Endothelial cell of hepatic sinusoid (primary cell): ENCODE measurements around the gene PIGU.

Experiments
- in situ Hi-C: cut with HindIII; loops from 2 replicates; pipeline ENCODE4 v1.10.0; 2017; ENCODE audit warnings: low sequenced_read_pairs

Gene PIGU

DNA sequence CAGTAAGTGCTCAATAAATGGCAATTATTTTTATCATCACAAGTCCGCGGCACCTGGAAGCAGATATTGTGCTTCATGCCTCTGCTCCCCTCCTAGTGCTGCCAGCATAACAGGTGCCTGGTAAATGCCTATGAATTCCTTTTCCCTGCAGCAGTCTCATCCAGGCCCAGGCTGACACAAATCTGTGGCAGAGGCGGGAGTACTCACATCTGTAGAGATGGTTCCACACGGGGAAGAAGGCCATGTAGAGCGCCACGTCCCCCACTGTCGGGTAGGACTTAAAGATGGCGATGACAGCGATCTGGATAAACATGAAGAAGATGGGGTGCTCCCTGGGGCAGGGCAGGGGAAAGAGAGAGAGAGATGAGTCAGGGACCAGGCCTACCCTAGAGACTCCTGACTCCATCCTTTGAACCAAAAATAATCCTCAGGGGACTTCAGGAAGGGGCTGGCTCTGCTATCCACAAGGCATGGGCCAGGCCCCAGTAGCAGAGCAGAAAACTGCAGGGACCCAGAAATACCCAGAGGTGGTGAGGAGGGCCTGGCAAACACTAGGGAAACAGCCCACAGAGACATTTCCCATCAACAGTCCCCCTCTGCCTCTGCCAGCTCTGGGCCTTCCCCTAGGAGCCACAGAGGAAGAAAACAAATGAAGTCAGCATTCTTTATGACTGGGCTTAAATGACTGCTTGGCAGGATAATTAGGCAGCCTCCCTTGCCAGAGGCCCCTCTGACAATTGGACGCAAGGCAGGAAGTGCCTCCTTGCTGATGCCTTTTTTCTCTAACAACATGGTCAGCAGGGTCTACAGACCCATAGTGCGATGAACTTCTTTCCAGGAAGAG is 95.3 kb downstream of the PIGU start:
- in situ Hi-C loops: no loop called here

DNA sequence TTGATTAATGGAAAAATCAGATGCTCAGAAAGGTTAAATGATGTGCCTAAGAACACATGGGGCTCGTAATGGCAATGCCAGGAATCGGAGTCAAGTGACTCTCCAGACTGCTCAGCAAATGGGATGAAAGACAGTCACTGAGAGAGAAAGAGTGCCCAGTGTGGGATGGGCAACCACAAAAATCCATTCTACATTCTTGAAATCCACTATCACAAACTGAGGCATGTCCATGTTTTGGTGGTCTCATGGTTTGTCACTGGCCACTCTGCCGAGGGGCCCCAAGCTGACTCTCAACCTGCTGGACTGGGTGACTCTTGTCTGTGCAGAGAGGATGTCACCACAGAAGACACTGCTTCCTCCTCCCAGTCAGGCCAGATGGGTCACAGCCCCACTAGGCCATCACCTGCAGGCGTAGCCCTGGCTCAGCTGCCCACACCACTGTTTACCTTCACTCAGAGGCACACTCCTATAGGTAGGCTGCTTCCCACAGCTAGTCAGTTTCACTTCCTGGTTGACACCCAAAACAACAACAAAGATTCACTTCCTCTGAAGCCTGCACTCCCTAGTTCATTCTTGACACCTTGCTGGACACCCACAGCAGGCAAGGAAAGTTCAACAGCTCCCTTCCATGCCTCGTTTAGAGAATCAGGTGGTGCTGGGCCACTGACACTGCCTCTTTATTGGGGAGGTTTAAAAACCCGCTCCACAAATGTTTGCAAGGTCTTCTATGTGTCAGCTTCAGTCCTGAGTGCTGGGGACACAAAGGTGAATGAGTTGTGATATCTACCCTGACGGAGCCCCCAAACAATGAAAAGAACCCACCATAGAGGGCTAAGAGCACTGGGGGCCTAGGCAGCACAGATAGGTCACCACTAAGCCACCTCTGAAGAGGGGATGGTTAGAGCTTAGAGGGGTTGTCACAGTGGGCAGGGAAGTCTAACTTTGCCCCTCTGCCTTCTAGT is 96.6 kb downstream of the PIGU start:
- in situ Hi-C loops: no loop called here

DNA sequence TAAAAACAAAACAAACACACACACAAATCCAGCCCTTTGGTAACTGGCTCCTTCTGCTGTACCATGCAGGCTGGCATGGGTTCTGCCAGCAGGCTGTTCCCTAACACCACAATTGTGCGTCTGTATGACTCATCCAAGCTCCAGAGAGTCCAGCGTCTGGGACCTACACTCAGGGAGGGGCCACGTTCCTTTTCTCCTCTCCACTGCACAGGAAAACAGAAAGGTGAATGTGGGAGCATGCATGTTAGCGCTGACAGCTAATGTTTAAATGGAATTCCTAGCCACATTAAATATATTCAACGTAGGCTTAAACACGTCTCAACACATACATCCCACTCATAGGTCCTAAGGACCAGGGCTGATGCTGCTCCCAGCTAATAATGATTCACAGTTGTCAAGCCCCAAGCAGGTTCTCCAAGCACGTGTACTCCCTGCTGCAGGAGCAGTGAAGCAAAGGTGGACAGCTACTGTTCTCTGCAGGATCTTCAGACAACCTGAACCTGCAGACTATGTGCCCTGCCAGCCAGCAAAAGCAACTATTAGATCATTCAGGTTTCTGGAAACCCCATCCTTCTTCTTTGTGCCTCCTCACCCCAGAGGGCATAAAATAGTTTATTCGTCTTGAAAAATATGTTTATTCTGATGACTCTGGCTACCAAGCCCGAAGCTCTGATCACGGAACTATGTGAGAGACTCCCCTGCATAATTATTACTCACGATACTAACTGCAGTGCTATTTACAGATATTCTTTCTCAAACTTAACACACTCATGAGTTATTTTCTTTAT is 97.5 kb downstream of the PIGU start:
- in situ Hi-C loops: no loop called here

- in situ Hi-C loops: no loop called here
Observed at GRCh38 chr20:34578521-34578920, 98.4 kb downstream of the PIGU start.

- in situ Hi-C loops: no loop called here
Observed at GRCh38 chr20:34578025-34578424, 98.9 kb downstream of the PIGU start.

DNA sequence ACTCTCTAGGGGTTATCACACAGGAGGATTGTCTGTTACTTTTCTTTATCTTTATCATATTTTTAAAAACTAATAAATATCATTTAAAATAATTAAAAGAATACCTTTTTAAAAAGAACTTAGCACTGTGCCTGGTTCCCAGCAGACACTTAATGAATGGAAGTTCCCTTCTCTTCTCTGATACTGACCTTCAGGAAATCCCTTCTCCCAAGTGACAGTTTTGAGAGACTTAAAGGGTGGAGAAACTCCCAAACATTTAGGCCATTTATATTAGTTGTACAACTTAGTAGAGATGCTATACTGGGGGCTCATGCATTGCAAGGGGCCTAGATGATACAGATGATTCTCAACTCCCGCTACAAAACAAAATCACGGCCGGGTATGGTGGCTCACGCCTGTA is 99.8 kb downstream of the PIGU start:
- in situ Hi-C loops: no loop called here

DNA sequence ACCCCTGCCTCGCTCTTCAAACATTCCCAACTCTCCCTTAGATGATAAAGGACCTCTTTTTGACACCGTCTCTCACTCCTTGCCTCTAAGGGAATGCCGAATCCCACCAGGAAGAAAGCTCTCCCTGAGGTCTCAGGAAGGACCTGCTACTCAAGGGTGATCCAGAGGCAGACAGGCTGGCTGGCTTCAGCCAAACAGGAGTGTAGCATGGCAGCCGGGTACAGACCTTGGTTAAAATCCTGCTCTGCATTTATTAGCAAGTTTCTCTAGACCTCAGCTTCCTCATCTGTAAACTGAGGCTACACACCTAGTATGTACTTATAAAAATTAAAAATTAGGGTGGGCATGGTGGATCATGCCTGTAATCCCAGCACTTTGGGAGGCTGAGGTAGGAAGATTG is 101.1 kb downstream of the PIGU start:
- in situ Hi-C loops: no loop called here

DNA sequence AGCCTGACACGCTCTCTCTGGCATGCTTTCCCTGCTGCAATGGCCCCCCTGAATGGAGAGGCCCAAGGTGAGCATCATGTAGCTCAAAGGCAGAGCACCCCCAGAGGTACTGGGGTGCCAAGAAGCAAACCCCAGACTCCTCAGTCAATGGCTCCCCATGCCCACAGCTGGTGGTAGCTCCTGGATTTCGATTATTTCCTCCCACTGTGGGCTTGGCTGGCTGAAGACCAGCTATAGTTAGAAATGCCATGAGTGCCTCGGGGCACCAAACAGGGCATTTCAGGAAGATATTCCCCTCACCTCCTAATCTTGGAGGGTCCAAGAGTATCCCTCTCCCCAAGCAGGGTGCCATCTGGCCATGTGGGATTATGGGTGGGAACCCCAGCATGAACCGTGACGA is 101.6 kb downstream of the PIGU start:
- in situ Hi-C loops: no loop called here

DNA sequence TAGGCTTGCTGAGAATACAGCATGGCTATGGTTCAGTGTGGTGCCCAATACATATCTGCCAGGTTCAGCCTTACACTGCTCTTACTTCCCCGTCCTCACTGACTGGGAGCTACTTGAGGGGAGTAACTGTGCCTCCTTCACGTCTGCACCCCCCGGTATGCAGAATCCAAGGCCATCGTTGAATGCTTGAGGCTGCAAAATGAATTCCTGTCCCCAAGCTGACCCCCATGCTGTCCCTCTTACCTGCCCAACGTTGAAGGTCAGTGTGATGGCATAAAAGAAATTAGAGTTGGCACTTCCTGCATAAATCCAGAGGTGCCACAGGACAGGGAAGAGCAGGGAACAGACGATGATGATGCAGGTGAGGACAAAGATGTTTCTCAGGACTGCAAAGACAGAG is 102.0 kb downstream of the PIGU start:
- in situ Hi-C loops: no loop called here

DNA sequence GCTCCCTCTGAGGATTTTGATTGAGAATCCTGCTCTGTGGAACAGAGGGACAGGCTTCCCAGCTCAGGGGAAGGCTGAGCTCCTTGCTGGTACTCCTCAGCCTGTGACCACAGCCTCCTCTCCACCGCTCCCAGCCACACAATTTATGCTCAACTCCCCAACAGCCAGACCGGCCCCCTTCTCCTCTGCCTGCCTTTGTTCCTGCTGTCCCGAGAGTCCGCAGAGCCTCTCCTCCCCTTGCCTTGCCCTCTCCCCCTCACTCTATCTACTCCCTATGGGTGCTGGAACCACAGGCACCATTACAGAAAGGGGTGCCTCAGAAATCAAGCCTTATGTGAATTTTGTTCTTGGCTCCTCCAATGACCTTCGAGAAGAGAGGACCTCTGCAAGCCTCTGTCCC is 102.5 kb downstream of the PIGU start:
- in situ Hi-C loops: no loop called here

GRCh38 chr20:34573541-34574300 is 103.2 kb downstream of the PIGU start:
- in situ Hi-C loops: no loop called here

DNA sequence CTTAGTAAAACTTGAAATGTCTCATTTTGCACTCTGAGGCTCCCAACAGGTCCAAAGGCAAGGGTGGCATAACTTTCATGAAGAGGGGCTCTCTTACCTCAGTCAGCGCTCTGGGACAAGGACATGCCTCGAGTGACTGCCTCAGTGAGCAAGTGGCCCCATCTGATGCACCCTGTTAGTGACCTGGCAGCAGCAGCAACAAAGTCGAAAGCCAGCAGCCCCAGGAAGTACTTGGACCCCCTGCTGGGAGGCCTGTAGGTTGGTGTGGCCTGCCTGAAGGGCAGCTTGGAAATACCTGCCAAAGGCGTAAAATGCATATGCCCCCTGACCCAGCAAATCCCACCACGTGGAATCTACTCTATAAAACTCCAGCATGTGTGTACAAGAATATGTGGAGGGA is 105.1 kb downstream of the PIGU start:
- in situ Hi-C loops: no loop called here

GRCh38 chr20:34570859-34571306 is 106.0 kb downstream of the PIGU start:
- in situ Hi-C loops: no loop called here

- in situ Hi-C loops: loop anchor here (5.0 to 10.0 kb wide), 2 partner anchors 37 to 125 kb away; no protein-coding TSS in a partner anchor
Observed at GRCh38 chr20:34569598-34569997, 107.3 kb downstream of the PIGU start.

GRCh38 chr20:34567892-34568865 is 108.7 kb downstream of the PIGU start:
- in situ Hi-C loops: loop anchor here (5.0 to 10.0 kb wide), 2 partner anchors 36 to 127 kb away; no protein-coding TSS in a partner anchor

- in situ Hi-C loops: loop anchor here (5.0 to 10.0 kb wide), 2 partner anchors 35 to 128 kb away; no protein-coding TSS in a partner anchor
Observed at GRCh38 chr20:34566978-34567891, 109.7 kb downstream of the PIGU start.

- in situ Hi-C loops: loop anchor here (5.0 to 10.0 kb wide), 2 partner anchors 33 to 130 kb away; no protein-coding TSS in a partner anchor
Observed at GRCh38 chr20:34564833-34565232, 112.1 kb downstream of the PIGU start.

- in situ Hi-C loops: loop anchor here (10.0 kb wide), 1 partner anchor 132 kb away; no protein-coding TSS in a partner anchor
Observed at GRCh38 chr20:34562641-34563040, 114.3 kb downstream of the PIGU start.
